Left ventricle myocardium inferior (tissue), 1 donor: Measurements from ENCODE around the gene BTBD19. TPM values are rescaled to one million over a fixed set of nuclear protein-coding genes. Genes with fewer than 3 reads are reported as not detected.

ENCODE experiments used
- DNase-seq: peaks from one replicate; pipeline ENCODE4 v3.0.0-alpha.2; 2020
- H3K27ac ChIP-seq: fragments of 200-600 bp; replicated peaks from 2 replicates; pipeline ENCODE4 v1.8.0; 2021
- H3K27me3 ChIP-seq: fragments of 200-600 bp; 2 replicates; pipeline ENCODE4 v1.8.0; 2021; ENCODE audit warnings: low read depth
- H3K36me3 ChIP-seq: fragments of 200-600 bp; 2 replicates; pipeline ENCODE4 v1.8.0; 2021
- H3K4me1 ChIP-seq: fragments of 200-600 bp; 2 replicates; pipeline ENCODE4 v1.8.0; 2021
- H3K4me3 ChIP-seq: fragments of 200-600 bp; 2 replicates; pipeline ENCODE4 v1.8.0; 2021; ENCODE audit warnings: mild to moderate bottlenecking, moderate library complexity
- H3K9me3 ChIP-seq: fragments of 200-600 bp; replicated peaks from 2 replicates; pipeline ENCODE4 v1.8.0; 2021
- intact Hi-C: fragments of 100-400 bp; cut with micrococcal nuclease; formaldehyde crosslinking; loops from one replicate; pipeline ENCODE4 v1.11.0; 2022
- total RNA-seq: library from RNA; stranded (reverse); fragmentation: NEBNext Ultra II Directional; extraction: Animal tissue kit (Norgen Biotek cat#: 25700); gene quantifications from one replicate; pipeline ENCODE4 v1.2.1, GENCODE V29; 2021
- TF ChIP-seq, protein P1 (sequence below): fragments of 200-600 bp; IDR thresholded peaks from 2 replicates; pipeline ENCODE4 v1.8.0; 2021; ENCODE audit warnings: antibody characterized with exemption, mild to moderate bottlenecking, borderline replicate concordance
- donor health status: DM: no; HTN: yes; CAD: no; lungs with severe emphysema.

BTBD19 gene
- total RNA-seq, 1 donor from 2014 or later, result 3.5 TPM

DNA sequence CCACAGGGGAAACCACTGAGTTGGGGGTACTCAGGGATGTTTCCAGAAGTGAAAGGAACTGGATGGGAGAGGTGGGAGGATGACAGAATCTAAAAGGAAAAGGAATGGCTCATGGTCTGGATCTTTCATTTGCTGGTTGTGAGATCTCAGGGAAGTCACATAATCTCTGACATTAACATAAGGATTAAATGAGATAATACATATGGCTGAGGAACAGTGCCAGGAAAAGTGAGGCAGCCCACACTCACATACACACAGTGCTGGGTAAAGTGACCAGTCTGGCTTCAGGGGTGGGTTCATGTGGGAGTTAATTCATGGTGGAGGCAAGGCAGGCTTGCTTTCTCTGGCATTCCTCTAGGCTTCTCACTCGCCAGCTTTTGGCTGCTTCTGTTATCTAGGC is 38.7 kb downstream of the BTBD19 start:
- H3K36me3 ChIP-seq, result no peaks in the 10 kb centered on the region
- intact Hi-C loops, result no loop called here
- TF ChIP-seq, protein P1, sequence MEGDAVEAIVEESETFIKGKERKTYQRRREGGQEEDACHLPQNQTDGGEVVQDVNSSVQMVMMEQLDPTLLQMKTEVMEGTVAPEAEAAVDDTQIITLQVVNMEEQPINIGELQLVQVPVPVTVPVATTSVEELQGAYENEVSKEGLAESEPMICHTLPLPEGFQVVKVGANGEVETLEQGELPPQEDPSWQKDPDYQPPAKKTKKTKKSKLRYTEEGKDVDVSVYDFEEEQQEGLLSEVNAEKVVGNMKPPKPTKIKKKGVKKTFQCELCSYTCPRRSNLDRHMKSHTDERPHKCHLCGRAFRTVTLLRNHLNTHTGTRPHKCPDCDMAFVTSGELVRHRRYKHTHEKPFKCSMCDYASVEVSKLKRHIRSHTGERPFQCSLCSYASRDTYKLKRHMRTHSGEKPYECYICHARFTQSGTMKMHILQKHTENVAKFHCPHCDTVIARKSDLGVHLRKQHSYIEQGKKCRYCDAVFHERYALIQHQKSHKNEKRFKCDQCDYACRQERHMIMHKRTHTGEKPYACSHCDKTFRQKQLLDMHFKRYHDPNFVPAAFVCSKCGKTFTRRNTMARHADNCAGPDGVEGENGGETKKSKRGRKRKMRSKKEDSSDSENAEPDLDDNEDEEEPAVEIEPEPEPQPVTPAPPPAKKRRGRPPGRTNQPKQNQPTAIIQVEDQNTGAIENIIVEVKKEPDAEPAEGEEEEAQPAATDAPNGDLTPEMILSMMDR, result no peak

DNA sequence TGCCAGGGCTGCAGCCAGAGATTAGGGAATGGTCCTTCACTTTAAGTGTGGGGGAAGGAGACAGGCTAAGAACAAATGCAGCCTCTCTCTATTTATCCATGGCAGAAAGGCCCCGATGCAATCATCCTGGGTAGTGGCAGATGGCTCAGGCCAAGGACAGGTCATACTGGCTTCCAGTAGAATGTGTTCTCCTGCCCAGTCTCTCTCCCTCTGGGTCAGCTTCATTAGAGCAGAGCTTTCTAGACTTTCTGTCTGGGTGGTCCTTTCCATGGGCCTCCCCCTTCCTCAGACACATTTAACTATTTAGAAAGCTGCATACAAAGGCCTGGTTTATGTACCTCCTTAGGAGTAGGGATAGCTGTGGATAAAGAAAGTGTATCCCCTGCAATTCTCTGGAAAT is 39.5 kb downstream of the BTBD19 start:
- Histone ChIP-seq H3K4me1 (peaks cover 22% of the 10 kb centered on the region), H3K27ac (peak overlapping the region; percentile 36), H3K27me3 (no peaks in the 10 kb centered on the region), H3K36me3 (peaks cover under 1% of the 10 kb centered on the region), H3K4me3 (no peak overlapping the region), H3K9me3 (no peaks in the 10 kb centered on the region)
- intact Hi-C loops, result no loop called here
- DNase-seq, result no peak
- TF ChIP-seq, protein P1, result no peak

More for the DNA sequence above, 38.7 kb downstream of the BTBD19 start:
- no peaks in the 10 kb centered on the region for H3K27me3 ChIP-seq
- no peak overlapping the region for H3K4me3 ChIP-seq
- H3K27ac ChIP-seq, result no peak overlapping the region
- DNase-seq, result no peak
- H3K9me3 ChIP-seq, result no peaks in the 10 kb centered on the region
- H3K4me1 ChIP-seq, result peaks cover 25% of the 10 kb centered on the region

DNA sequence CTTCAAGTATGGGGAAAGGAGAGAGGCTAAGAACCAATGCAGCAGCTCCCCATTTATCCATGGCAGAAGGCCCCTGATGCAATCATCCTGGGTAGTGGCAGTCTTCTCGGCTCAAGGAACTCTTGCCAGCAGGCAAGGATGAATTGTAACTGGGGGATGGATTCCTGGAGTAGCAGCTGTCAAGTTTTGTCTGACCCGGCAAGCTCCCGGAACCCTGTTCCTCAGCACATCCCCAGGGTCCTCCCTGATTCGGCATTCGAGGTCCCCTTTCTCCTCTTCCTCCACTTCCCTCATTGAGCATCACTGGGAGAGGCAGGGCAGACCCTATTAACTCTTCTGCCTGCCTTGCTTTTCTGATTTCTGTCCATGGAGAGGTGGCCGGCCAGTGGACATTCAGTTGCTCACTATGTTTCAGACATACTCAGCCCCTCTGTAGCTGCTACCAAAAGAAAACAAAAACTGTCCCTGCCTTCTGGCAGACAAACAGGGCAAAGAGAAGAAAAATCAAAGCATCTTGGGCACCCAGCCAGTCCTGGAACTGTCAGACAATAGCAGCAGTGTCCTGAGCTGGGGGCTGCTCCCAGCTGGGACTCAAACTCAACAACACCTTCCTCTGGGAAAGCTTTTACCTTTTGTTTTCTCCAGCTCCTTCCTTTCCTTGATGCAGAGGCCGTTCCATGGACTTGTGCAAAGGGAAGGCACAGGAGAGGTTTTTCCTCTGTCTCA is 40.3 kb downstream of the BTBD19 start:
- Histone ChIP-seq H3K36me3 (peaks cover 7% of the 10 kb centered on the region), H3K27me3 (no peaks in the 10 kb centered on the region), H3K27ac (peak overlapping the region; percentile 36), H3K4me1 (peaks cover 14% of the 10 kb centered on the region), H3K4me3 (no peak overlapping the region), H3K9me3 (no peaks in the 10 kb centered on the region)
- TF ChIP-seq, protein P1, result no peak
- DNase-seq, result no peak
- intact Hi-C loops, result no loop called here

DNA sequence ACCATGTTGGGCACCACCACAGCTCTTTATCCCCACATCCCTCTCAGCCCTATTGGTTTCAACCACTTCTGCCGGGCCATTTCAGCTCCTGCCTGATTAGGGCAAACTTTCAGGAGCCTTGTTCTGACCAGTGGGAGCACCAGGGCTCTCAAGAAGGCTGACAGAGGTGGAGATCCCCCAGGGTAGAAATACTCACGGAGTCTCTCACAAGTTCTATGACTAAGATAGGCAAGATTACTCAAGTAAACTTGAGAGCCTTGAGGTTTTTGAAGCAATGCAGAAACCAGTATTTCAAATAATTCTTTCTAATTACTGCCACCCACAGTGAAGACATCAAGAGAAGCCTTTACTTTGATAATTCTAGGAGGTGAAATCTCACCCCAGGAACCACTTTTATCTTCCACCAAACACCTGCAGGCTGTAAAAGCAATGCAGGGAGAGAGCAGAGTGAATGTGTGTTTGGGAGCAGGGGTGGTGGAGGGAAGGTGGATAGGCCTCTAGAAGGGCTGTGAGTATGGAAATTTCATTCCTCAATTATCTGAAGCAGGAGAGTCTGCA is 41.3 kb downstream of the BTBD19 start:
- intact Hi-C loops, result loop anchor here (10.0 kb wide), 1 partner anchor 135 kb away; the partner anchor contains the start of gene EIF2B3
- no peak for DNase-seq
- no peaks in the 10 kb centered on the region for H3K27me3 ChIP-seq
- TF ChIP-seq, protein P1, result no peak
- H3K36me3 ChIP-seq, result peaks cover 7% of the 10 kb centered on the region
- H3K4me1 ChIP-seq, result peaks cover 14% of the 10 kb centered on the region
- peak overlapping the region; percentile 36 for H3K27ac ChIP-seq
- no peaks in the 10 kb centered on the region for H3K9me3 ChIP-seq
- no peak overlapping the region for H3K4me3 ChIP-seq

DNA sequence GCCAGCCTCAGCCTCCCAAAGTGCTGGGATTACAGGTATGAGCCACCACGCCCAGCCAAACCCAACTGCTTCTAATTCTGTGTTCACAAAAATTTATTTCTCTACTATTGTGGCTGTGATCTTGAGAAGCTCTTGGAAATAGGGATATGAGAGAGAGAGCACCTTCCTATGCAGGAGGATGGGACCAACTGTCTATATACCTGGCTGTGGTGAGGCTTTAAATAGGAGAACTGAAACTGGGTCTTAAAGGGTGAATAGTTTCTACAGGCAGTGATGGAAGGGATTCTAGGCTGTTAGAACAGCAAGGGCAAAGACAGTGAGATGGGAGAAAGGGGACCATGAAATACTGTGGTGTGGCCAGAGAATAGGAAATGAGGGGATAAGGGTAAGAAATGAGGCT is 43.0 kb downstream of the BTBD19 start:
- no peak for DNase-seq
- Histone ChIP-seq H3K36me3 (peaks cover 16% of the 10 kb centered on the region), H3K4me3 (no peak overlapping the region), H3K9me3 (no peaks in the 10 kb centered on the region), H3K27me3 (no peaks in the 10 kb centered on the region), H3K27ac (no peak overlapping the region), H3K4me1 (peaks cover 14% of the 10 kb centered on the region)
- TF ChIP-seq, protein P1, result no peak
- intact Hi-C loops, result loop anchor here (10.0 kb wide), 1 partner anchor 133 kb away; the partner anchor contains the start of gene EIF2B3
